MCF 10A (cell line): ENCODE data around the gene TNS1. TPM values are rescaled to one million over a fixed set of nuclear protein-coding genes. Genes with fewer than 3 reads are reported as not detected.
A peak's percentile ranks its signal among the peaks of the same experiment; 100 is the strongest.

Source experiments
- BruUV-seq: library from RNA; stranded (reverse); fragments of 400-500 nt; replicated peaks from 2 replicates; lab custom pipeline; 2021; lab: Mats Ljungman, UMichigan
- CTCF ChIA-PET: fragments of 300-600 bp; sonication (Branson Sonifier 250); formaldehyde crosslinking; extraction: SDS; loops from one replicate; lab custom pipeline; 2021; ENCODE audit warnings: antibody characterized with exemption, inconsistent platforms; lab: Yijun Ruan, JAX
- POLR2A ChIA-PET: fragments of 300-600, 350-650 bp; sonication (Branson Sonifier 250); formaldehyde crosslinking; extraction: SDS; loops from one replicate; lab custom pipeline; 2020; ENCODE audit warnings: antibody characterized with exemption, inconsistent platforms; lab: Yijun Ruan, JAX
- DNase-seq: peaks from one replicate; pipeline ENCODE4 v3.0.0-alpha.2; 2018; ENCODE audit not compliant: unreplicated experiment
- H3K27ac Mint-ChIP-seq: one replicate; pipeline ENCODE4 v1.8.0; 2022; ENCODE audit warnings: mild to moderate bottlenecking, low read depth, mixed read lengths; ENCODE audit not compliant: unreplicated experiment
- H3K27me3 Mint-ChIP-seq: one replicate; pipeline ENCODE4 v1.8.0; 2022; ENCODE audit warnings: mixed read lengths; ENCODE audit not compliant: insufficient read depth, unreplicated experiment
- H3K36me3 Mint-ChIP-seq: one replicate; pipeline ENCODE4 v1.8.0; 2022; ENCODE audit warnings: mild to moderate bottlenecking, moderate library complexity, mixed read lengths; ENCODE audit not compliant: insufficient read depth, unreplicated experiment
- H3K4me1 Mint-ChIP-seq: one replicate; pipeline ENCODE4 v1.8.0; 2022; ENCODE audit warnings: mixed read lengths; ENCODE audit not compliant: insufficient read depth, unreplicated experiment
- H3K4me3 Mint-ChIP-seq: one replicate; pipeline ENCODE4 v1.8.0; 2022; ENCODE audit warnings: mild to moderate bottlenecking, moderate library complexity, mixed read lengths; ENCODE audit not compliant: unreplicated experiment
- H3K9me3 Mint-ChIP-seq: one replicate; pipeline ENCODE4 v1.8.0; 2022; ENCODE audit warnings: mixed read lengths; ENCODE audit not compliant: unreplicated experiment
- intact Hi-C: fragments of 100-400 bp; cut with micrococcal nuclease; formaldehyde crosslinking; loops from 2 replicates; pipeline ENCODE4 v1.14.1; 2022
- total RNA-seq: library from RNA; stranded (reverse); gene quantifications from 2 replicates; pipeline ENCODE4 v1.2.3, GENCODE V29; 2022
- TF ChIP-seq, protein P1 (sequence below): fragments of 200-600 bp; IDR thresholded peaks from one replicate; pipeline ENCODE4 v1.8.0; 2022; ENCODE audit warnings: antibody characterized with exemption, mild to moderate bottlenecking; ENCODE audit not compliant: unreplicated experiment

Gene TNS1
- total RNA-seq, 1 experiment from 2014 or later: 3.3 TPM

- H3K4me1 Mint-ChIP-seq: peaks cover 26% of the 10 kb centered on the region
- H3K4me3 Mint-ChIP-seq: no peak overlapping the region
- CTCF ChIA-PET: interaction anchor here (0.7 to 1.4 kb wide), 2 partner anchors 64 to 110 kb away, joined by 3 read pairs; no protein-coding TSS in a partner anchor
- POLR2A ChIA-PET: no interaction called here
- H3K36me3 Mint-ChIP-seq: no peaks in the 10 kb centered on the region
- H3K27ac Mint-ChIP-seq: no peak overlapping the region
- no peaks in the 10 kb centered on the region for H3K9me3 Mint-ChIP-seq
- intact Hi-C loops: no loop called here
- no TSS peak for BruUV-seq
- H3K27me3 Mint-ChIP-seq: no peaks in the 10 kb centered on the region
- DNase-seq: peak; percentile 17
- TF ChIP-seq, protein P1, sequence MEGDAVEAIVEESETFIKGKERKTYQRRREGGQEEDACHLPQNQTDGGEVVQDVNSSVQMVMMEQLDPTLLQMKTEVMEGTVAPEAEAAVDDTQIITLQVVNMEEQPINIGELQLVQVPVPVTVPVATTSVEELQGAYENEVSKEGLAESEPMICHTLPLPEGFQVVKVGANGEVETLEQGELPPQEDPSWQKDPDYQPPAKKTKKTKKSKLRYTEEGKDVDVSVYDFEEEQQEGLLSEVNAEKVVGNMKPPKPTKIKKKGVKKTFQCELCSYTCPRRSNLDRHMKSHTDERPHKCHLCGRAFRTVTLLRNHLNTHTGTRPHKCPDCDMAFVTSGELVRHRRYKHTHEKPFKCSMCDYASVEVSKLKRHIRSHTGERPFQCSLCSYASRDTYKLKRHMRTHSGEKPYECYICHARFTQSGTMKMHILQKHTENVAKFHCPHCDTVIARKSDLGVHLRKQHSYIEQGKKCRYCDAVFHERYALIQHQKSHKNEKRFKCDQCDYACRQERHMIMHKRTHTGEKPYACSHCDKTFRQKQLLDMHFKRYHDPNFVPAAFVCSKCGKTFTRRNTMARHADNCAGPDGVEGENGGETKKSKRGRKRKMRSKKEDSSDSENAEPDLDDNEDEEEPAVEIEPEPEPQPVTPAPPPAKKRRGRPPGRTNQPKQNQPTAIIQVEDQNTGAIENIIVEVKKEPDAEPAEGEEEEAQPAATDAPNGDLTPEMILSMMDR: no peak
Measured at GRCh38 chr2:217822296-217823252, 180.2 kb downstream of the TNS1 start.

DNA sequence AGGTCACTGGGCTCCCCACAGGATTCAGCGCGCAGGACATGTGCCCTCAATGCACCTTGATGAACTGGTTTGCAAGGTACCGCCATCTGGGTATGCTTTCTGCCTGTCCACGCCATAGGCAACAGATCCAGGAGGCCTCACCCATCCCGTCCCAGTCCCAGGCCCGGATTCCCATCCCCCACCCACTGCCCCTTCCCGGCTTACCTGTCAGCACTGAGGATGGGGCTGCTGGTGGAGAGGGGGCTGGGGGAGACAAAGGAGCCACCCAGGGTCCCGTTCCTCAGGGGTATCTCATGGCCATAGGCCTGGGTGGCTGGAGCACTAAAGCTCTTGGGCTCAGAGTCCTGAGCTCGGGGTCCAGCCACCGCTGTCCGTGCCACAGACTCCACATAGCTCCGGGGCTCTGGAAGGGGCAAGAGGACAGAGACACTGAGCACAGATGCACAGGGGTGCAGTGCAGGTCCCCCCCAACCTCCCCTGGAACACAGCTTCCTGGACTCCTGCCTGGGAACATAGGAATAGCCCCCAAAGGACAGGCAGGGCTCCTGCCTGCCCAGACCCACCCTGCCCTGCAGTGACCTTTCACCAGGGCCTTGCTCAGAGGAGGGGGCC lies 181.2 kb downstream of the TNS1 start:
- ChIA-PET CTCF (no interaction called here), POLR2A (no interaction called here)
- Mint-ChIP-seq H3K9me3 (no peaks in the 10 kb centered on the region), H3K27ac (no peak overlapping the region), H3K4me3 (no peak overlapping the region), H3K27me3 (no peaks in the 10 kb centered on the region), H3K4me1 (peaks cover 16% of the 10 kb centered on the region), H3K36me3 (no peaks in the 10 kb centered on the region)
- intact Hi-C loops: no loop called here
- TF ChIP-seq, protein P1: no peak
- no peak for DNase-seq
- no TSS peak for BruUV-seq

DNA sequence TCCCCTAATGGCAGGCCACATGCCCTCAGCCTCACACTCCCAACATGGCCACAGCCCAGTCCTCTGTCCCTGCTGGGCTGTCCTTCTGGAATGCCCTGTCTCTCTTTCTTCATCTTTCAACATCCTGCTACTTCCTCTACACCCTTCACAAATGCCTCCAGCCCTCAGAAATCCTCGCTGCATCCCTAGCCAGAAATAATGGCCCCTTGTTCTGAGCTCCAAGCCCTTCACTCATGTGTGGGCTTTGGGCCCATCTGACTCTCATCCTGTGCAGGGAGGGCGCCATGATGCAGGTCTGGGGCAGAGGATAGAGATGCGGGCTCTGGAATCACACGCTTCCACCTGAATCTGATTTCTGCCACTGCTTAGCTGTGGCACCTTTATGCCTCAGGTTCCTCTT lies 181.9 kb downstream of the TNS1 start:
- no peaks in the 10 kb centered on the region for H3K27me3 Mint-ChIP-seq
- TF ChIP-seq, protein P1: no peak
- POLR2A ChIA-PET: no interaction called here
- CTCF ChIA-PET: no interaction called here
- H3K36me3 Mint-ChIP-seq: no peaks in the 10 kb centered on the region
- peaks cover 9% of the 10 kb centered on the region for H3K4me1 Mint-ChIP-seq
- H3K4me3 Mint-ChIP-seq: no peak overlapping the region
- no peak overlapping the region for H3K27ac Mint-ChIP-seq
- BruUV-seq: no TSS peak
- DNase-seq: no peak
- intact Hi-C loops: no loop called here
- H3K9me3 Mint-ChIP-seq: no peaks in the 10 kb centered on the region
